Esophagus mucosa (tissue), 1 donor: ENCODE results near the gene CCDC70. TPM values are rescaled to one million over a fixed set of nuclear protein-coding genes. Genes with fewer than 3 reads are reported as not detected.
A peak's percentile ranks its signal among the peaks of the same experiment; 100 is the strongest.
"Not testable (repeated sequence)": the region's sequence is repeated elsewhere in the genome, so short reads cannot be mapped to it uniquely, and the experiment has no call there.

Experiments
- ATAC-seq: fragments of 200-7000 bp; cut with Tn5 transposase; one replicate; pipeline ENCODE4 v1.9.1; 2020
- total RNA-seq: library from RNA; stranded (reverse); gene quantifications from one replicate; pipeline ENCODE4 v1.2.4, GENCODE V29; 2023
- donor health status: DM: yes; HTN: yes; CAD: no.

Gene CCDC70
- not detected for total RNA-seq

DNA sequence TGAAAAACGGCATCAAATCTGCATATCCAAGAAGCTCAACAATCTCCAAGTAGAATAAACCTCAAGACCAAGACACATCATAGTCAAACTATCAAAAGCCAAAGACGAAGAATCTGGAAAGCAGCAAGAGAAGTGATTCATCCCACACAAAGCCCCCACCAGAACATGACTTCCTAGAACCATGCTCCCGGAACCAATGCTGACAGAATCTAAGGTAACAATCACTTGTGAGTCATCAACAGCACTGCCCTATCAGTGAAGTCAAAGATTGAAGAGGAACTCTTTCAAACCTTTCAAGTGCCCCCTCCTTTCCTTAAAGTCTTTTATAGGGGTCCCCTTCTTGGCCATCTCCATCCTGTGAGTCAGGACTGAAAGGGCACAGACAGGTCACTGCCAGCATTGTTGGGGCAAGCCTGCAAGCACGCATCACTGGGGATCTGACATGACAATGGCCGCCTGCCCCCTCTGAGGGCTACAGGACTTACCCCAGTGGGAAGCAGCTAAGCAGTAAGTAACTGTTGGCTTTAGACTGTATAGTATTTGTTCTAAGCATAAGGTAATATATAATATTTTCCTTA lies at the start of gene CCDC70:
CCDC70 (plus strand) TSS at position 247 of the 578 bp plus-strand sequence. CDS start 3,443 bp downstream, outside the sequence.
- no peak for ATAC-seq

DNA sequence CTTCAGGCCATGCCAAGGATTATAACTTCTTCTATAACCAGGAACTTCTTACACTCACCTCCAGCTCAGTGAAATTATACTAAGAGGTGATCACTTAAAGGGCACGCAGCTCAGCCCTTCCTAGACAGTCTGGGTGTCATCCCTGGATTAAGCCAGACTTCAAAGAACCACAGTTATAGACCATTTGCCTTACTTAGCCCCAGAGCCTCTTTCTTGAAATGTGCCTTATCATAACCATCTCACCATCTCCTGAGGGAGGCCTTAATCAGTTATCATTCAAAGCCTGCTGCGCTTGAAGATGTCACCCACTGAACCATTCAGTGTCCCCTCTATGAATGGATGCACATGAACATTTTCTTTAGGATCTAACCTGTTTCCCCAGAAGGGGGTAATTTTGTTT lies 47.7 kb upstream of the CCDC70 start:
- ATAC-seq = no peak

- ATAC-seq = peak; percentile 55
These were observed 46.7 kb upstream of the CCDC70 start for GRCh38 chr13:51814825-51815650.

GRCh38 chr13:51815848-51816247 lies 45.9 kb upstream of the CCDC70 start:
- ATAC-seq = peak; percentile 45

GRCh38 chr13:51816604-51817249 lies 45.0 kb upstream of the CCDC70 start:
- ATAC-seq = peak; percentile 76

- no peak for ATAC-seq
These were observed 44.1 kb upstream of the CCDC70 start for GRCh38 chr13:51817717-51818116.

DNA sequence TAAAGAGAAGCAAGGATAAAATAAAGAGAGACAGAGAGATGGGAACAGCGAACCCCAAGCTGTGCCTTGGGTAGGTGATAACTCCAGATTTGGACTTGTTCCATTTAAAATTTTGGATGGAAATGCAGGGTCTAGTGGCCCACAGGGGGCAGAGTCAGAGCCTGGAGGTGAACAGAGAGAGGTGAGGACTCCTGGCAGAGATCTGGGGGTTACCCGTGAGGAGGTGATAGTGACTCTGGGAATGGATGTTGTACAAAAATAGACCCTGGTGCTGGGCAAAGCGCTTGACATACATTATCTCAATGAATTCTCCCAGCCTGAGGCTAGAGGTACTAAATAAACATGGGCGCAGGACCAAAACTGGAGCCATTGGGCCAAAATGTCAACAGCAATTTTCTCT lies 43.5 kb upstream of the CCDC70 start:
- ATAC-seq = no peak

- ATAC-seq = no peak
These were observed 42.8 kb upstream of the CCDC70 start for GRCh38 chr13:51818781-51819511.

- no peak for ATAC-seq
These were observed 42.2 kb upstream of the CCDC70 start for GRCh38 chr13:51819544-51819943.

- no peak for ATAC-seq
These were observed 41.7 kb upstream of the CCDC70 start for GRCh38 chr13:51820016-51820597.

- no peak for ATAC-seq
These were observed 40.2 kb upstream of the CCDC70 start for GRCh38 chr13:51821606-51822005.

GRCh38 chr13:51822106-51822815 lies 39.5 kb upstream of the CCDC70 start:
- no peak for ATAC-seq

GRCh38 chr13:51823359-51823758 lies 38.4 kb upstream of the CCDC70 start:
- no peak for ATAC-seq

DNA sequence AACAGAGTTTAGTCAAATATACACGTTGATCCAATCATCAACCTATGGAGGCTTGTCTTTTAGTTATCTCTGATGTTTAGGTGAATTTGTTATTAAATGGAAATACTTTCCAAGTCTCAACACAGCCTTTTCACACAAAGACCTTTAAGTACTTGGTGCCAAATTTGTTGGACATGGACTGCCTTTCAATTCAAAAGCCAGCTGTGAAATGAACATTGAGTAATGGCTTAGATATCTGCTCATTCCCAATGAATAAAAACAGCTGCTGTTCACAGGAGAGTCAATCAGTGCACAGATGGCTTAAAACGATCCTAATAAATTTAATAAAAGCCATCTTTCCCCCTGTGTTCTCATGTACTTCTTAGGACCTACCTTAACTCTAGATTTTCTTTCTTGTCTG lies 37.9 kb upstream of the CCDC70 start:
- ATAC-seq = no peak

DNA sequence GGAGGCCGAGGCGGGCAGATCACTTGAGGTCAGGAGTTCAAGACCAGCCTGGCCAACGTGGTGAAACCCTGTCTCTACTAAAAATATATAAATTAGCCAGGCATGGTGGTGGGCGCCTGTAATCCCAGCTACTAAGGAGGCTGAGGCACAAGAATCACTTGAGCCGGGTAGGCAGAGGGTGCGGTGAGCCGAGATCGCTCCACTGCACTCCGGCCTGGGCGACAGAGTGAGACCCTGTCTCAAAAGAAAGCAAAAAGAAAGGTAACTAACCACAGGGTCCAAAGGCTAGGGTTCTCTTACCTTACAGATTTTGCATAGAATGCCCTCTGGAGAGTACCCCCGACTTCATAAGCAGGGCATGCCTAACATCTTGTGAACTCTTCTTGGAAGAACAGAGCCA lies 37.1 kb upstream of the CCDC70 start:
- not testable (repeated sequence) for ATAC-seq

DNA sequence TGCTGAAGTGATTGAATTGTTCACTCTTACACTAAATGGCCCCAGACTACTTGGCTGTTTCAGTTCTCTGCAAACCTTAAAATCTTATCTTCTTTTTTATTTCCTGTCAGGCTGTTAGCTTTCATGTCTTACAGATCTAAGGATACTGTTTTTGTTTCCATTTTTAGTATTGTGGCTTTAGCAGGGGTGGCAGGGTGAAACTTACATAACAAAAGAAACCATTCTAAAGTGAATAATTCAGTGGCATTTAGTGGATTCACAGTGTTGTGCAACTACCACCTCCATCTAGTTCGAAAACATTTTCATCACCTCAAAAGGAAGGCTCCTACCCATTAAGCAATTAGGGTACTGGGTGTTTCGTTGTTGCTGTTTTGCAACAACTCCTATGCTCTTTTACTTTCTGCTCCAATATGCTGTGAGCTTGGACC lies 36.6 kb upstream of the CCDC70 start:
- no peak for ATAC-seq

GRCh38 chr13:51825681-51826254 lies 36.0 kb upstream of the CCDC70 start:
- ATAC-seq = no peak

- ATAC-seq = peak; percentile 7
These were observed 35.2 kb upstream of the CCDC70 start for GRCh38 chr13:51826606-51827005.

GRCh38 chr13:51827254-51827653 lies 34.5 kb upstream of the CCDC70 start:
- ATAC-seq = no peak

- no peak for ATAC-seq
These were observed 32.8 kb upstream of the CCDC70 start for GRCh38 chr13:51828730-51829567.

DNA sequence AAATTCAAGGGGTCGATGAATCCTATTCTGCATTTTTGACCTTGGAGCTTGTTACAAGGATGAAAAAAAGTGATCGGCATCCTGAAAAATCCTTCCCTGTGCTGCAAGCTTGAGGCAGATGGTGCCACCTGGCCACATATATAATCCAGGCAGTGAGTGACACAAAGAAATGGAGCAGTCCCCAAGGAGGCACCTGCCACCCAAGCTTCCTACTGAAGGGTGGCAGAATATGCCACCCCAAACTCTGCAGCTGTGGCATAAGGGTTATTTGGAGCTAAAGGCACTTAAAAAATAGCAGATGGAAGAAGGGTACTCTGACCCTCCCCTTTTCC lies 32.2 kb upstream of the CCDC70 start:
- no peak for ATAC-seq
